HCT116 (cell line): ENCODE measurements around the gene CDYL2.

Experiments
- EZH2 ChIP-seq: fragments of 200-600 bp; sonication (generic); IDR thresholded peaks from 2 replicates; pipeline ENCODE4 v1.6.1; 2017; ENCODE audit warnings: antibody characterized with exemption, mixed run types
- EZH2phosphoT487 ChIP-seq: fragments of 200-600 bp; IDR thresholded peaks from 2 replicates; pipeline ENCODE4 v1.6.1; 2018; ENCODE audit warnings: antibody characterized with exemption, borderline replicate concordance
- JUND ChIP-seq: IDR thresholded peaks from 2 replicates; pipeline ENCODE4 v1.6.1; 2012
- POLR2A ChIP-seq: IDR thresholded peaks from 2 replicates; pipeline ENCODE4 v1.7.0; 2011; ENCODE audit warnings: borderline replicate concordance; ENCODE audit not compliant: insufficient read depth, insufficient read length; ENCODE audit errors: extremely low read depth
- POLR2AphosphoS5 ChIP-seq: IDR thresholded peaks from 2 replicates; pipeline ENCODE4 v1.6.1; 2011; ENCODE audit warnings: mild to moderate bottlenecking, low read depth, low read length, moderate library complexity
- SIN3A ChIP-seq: IDR thresholded peaks from 2 replicates; pipeline ENCODE4 v1.6.1; 2012; ENCODE audit warnings: low read depth
- SRF ChIP-seq: IDR thresholded peaks from 2 replicates; pipeline ENCODE4 v1.6.1; 2012; ENCODE audit warnings: low read depth
- TCF7L2 ChIP-seq: IDR thresholded peaks from 2 replicates; pipeline ENCODE4 v1.7.0; 2011; ENCODE audit warnings: borderline replicate concordance, inconsistent platforms; ENCODE audit not compliant: insufficient read depth, insufficient read length; ENCODE audit errors: extremely low read depth
- TF ChIP-seq, protein P1 (sequence below), 3 experiments: fragments of 200-600 bp in 1 of 3; sonication (generic) in 1 of 3; IDR thresholded peaks in 2 of 3; conservative IDR thresholded peaks in 1 of 3; 2 replicates each; pipeline ENCODE4 v1.5.1; 2012 to 2017; ENCODE audit warnings: low read depth in 2 of 3, low read length in 2 of 3, antibody characterized with exemption in 1 of 3, borderline replicate concordance in 1 of 3, control low read depth in 1 of 3, mild to moderate bottlenecking in 1 of 3, mixed read lengths in 1 of 3, mixed run types in 1 of 3, moderate library complexity in 1 of 3; ENCODE audit not compliant: insufficient read depth in 1 of 3
- TF ChIP-seq, protein P2 (sequence below): IDR thresholded peaks from 2 replicates; pipeline ENCODE4 v1.6.1; 2012; ENCODE audit warnings: low read depth
- TF ChIP-seq, protein P3 (sequence below): IDR thresholded peaks from 2 replicates; pipeline ENCODE4 v1.6.1; 2012
- TF ChIP-seq, protein P4 (sequence below): IDR thresholded peaks from 2 replicates; pipeline ENCODE4 v1.6.1; 2012

DNA sequence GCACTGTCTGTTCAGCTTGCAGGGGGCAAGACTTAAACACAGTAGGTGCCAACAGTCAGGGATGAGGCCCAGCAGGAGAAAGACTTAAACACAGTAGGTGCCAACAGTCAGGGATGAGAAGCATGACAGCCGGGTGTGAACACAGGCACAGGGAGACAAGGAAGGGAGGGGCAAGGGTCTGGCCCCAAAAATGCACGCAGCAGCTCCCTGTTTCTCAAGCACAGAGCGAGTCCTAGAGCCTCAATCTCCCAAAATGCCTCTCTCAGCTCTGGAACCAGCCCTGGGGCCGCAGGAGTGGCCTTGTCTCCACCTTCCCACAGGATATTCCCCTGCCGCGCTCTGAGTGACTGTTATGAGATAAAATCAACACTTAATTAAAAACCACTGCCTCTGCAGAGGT lies 197.2 kb downstream of the CDYL2 start:
- TF ChIP-seq, protein P1, sequence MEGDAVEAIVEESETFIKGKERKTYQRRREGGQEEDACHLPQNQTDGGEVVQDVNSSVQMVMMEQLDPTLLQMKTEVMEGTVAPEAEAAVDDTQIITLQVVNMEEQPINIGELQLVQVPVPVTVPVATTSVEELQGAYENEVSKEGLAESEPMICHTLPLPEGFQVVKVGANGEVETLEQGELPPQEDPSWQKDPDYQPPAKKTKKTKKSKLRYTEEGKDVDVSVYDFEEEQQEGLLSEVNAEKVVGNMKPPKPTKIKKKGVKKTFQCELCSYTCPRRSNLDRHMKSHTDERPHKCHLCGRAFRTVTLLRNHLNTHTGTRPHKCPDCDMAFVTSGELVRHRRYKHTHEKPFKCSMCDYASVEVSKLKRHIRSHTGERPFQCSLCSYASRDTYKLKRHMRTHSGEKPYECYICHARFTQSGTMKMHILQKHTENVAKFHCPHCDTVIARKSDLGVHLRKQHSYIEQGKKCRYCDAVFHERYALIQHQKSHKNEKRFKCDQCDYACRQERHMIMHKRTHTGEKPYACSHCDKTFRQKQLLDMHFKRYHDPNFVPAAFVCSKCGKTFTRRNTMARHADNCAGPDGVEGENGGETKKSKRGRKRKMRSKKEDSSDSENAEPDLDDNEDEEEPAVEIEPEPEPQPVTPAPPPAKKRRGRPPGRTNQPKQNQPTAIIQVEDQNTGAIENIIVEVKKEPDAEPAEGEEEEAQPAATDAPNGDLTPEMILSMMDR (IDR thresholded peaks at IDR 0.05 in 2 of 3, conservative IDR thresholded peaks at IDR 0.05 in 1 of 3; ENCODE audit: borderline replicate concordance in 1 of 3, insufficient read depth in 1 of 3, low read depth in 2 of 3, low read length in 2 of 3) = no peak
- TF ChIP-seq EZH2phosphoT487 = no peak
- TF ChIP-seq POLR2A = no peak
- TF ChIP-seq, protein P2, sequence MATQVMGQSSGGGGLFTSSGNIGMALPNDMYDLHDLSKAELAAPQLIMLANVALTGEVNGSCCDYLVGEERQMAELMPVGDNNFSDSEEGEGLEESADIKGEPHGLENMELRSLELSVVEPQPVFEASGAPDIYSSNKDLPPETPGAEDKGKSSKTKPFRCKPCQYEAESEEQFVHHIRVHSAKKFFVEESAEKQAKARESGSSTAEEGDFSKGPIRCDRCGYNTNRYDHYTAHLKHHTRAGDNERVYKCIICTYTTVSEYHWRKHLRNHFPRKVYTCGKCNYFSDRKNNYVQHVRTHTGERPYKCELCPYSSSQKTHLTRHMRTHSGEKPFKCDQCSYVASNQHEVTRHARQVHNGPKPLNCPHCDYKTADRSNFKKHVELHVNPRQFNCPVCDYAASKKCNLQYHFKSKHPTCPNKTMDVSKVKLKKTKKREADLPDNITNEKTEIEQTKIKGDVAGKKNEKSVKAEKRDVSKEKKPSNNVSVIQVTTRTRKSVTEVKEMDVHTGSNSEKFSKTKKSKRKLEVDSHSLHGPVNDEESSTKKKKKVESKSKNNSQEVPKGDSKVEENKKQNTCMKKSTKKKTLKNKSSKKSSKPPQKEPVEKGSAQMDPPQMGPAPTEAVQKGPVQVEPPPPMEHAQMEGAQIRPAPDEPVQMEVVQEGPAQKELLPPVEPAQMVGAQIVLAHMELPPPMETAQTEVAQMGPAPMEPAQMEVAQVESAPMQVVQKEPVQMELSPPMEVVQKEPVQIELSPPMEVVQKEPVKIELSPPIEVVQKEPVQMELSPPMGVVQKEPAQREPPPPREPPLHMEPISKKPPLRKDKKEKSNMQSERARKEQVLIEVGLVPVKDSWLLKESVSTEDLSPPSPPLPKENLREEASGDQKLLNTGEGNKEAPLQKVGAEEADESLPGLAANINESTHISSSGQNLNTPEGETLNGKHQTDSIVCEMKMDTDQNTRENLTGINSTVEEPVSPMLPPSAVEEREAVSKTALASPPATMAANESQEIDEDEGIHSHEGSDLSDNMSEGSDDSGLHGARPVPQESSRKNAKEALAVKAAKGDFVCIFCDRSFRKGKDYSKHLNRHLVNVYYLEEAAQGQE = no peak
- no peak for TF ChIP-seq TCF7L2
- TF ChIP-seq EZH2 = no peak
- TF ChIP-seq, protein P3, sequence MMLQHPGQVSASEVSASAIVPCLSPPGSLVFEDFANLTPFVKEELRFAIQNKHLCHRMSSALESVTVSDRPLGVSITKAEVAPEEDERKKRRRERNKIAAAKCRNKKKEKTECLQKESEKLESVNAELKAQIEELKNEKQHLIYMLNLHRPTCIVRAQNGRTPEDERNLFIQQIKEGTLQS = no peak
- TF ChIP-seq, protein P4, sequence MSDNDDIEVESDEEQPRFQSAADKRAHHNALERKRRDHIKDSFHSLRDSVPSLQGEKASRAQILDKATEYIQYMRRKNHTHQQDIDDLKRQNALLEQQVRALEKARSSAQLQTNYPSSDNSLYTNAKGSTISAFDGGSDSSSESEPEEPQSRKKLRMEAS = no peak
- no peak for TF ChIP-seq SIN3A
- no peak for TF ChIP-seq JUND
- no peak for TF ChIP-seq POLR2AphosphoS5
- no peak for TF ChIP-seq SRF
